Measurements from ENCODE around the gene TBC1D1. TPM values are rescaled to one million over a fixed set of nuclear protein-coding genes. Genes with fewer than 3 reads are reported as not detected.

The TBC1D1 gene
- polyA plus RNA-seq, 1 donor (not counting 4 experiments of a cell fraction or from before 2014, with no cell fraction given) = 32.5 TPM

- Histone ChIP-seq H3K9me3 (ENCODE audit: control insufficient read depth, low read depth, low read length) (no peaks in the 10 kb centered on the region), H3K4me2 (ENCODE audit: control insufficient read depth, extremely low read depth, insufficient read depth, low read depth, low read length) (no peak overlapping the region), H3K27me3 (ENCODE audit: control insufficient read depth, extremely low read depth, insufficient read depth, low read length) (no peaks in the 10 kb centered on the region), H3K36me3 (ENCODE audit: control insufficient read depth in 2 of 2, extremely low read depth in 1 of 2, insufficient read depth in 2 of 2, low read length in 2 of 2) (no peaks in the 10 kb centered on the region), H3K27ac (ENCODE audit: control insufficient read depth, insufficient read depth, low read length) (no peak overlapping the region), H2AFZ (ENCODE audit: control insufficient read depth, low read length) (no peak overlapping the region), H4K20me1 (ENCODE audit: control insufficient read depth, extremely low read depth, insufficient read depth, low read length) (no peaks in the 10 kb centered on the region), H3K9ac (ENCODE audit: control insufficient read depth, extremely low read depth, insufficient read depth, low read length) (no peak overlapping the region), H3K9me1 (ENCODE audit: control insufficient read depth, extremely low read depth, insufficient read depth, low read length) (no peaks in the 10 kb centered on the region), H3K4me3 (ENCODE audit: control insufficient read depth in 2 of 3, extremely low read depth in 1 of 3, insufficient read depth in 2 of 3, low read depth in 1 of 3, low read length in 3 of 3) (no peak overlapping the region), H3K79me2 (ENCODE audit: control insufficient read depth, insufficient read depth, low read length) (no peaks in the 10 kb centered on the region), H3K4me1 (ENCODE audit: control insufficient read depth, extremely low read depth, insufficient read depth, low read length) (peaks cover 31% of the 10 kb centered on the region)
- dilution Hi-C loops (cut with MboI; ENCODE audit: extremely low pct_ligation_motif_present, low sequenced_read_pairs) = no loop called here
- FAIRE-seq = no peak
- DNase-seq (ENCODE audit: low read depth, low spot score) = no peak
- TF ChIP-seq EZH2 (IDR thresholded peaks at IDR 0.05; ENCODE audit: low read length) = no peak
- no peak for TF ChIP-seq CTCF (optimal IDR thresholded peaks at IDR 0.05 in 1 of 3, IDR thresholded peaks at IDR 0.05 in 1 of 3, conservative IDR thresholded peaks at IDR 0.05 in 1 of 3; ENCODE audit: extremely low read depth in 1 of 3, insufficient read depth in 2 of 3, low read length in 3 of 3)
Observed at GRCh38 chr4:38167973-38168372, 277.1 kb downstream of the TBC1D1 start.

DNA sequence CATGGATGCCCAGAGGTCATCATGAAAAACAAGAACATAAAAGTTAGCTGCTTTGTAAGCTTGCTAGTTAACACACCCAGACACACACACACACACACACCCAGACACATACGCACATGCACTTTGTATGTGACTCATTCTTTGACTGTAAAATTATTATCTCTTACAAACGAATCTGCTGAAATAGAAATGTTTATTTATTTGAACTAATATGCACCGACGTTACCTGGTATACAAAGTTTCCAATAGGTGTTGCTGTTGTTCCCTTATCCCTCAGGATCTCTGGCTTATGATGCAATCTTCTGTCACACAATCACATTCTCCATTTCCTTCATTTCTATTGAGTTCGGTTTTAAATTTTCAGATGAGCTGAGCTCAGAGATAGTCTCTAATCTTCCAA lies 278.6 kb downstream of the TBC1D1 start:
- H3K27ac ChIP-seq (ENCODE audit: control insufficient read depth, insufficient read depth, low read length) = peak overlapping the region; percentile 73
- FAIRE-seq (no peak), DNase-seq (ENCODE audit: low read depth, low spot score) (no peak)
- dilution Hi-C loops (cut with MboI; ENCODE audit: extremely low pct_ligation_motif_present, low sequenced_read_pairs) = no loop called here
- H3K4me1 ChIP-seq (ENCODE audit: control insufficient read depth, extremely low read depth, insufficient read depth, low read length) = peaks cover 33% of the 10 kb centered on the region
- H3K79me2 ChIP-seq (ENCODE audit: control insufficient read depth, insufficient read depth, low read length) = no peaks in the 10 kb centered on the region
- no peak for TF ChIP-seq EZH2 (IDR thresholded peaks at IDR 0.05; ENCODE audit: low read length)
- peak in 2 of 3 experiments; percentile 27 to 42 for TF ChIP-seq CTCF (optimal IDR thresholded peaks at IDR 0.05 in 1 of 3, IDR thresholded peaks at IDR 0.05 in 1 of 3, conservative IDR thresholded peaks at IDR 0.05 in 1 of 3; ENCODE audit: extremely low read depth in 1 of 3, insufficient read depth in 2 of 3, low read length in 3 of 3)
- H3K27me3 ChIP-seq (ENCODE audit: control insufficient read depth, extremely low read depth, insufficient read depth, low read length) = no peaks in the 10 kb centered on the region
- no peaks in the 10 kb centered on the region for H3K9me1 ChIP-seq (ENCODE audit: control insufficient read depth, extremely low read depth, insufficient read depth, low read length)
- peak overlapping the region; percentile 6 for H3K9ac ChIP-seq (ENCODE audit: control insufficient read depth, extremely low read depth, insufficient read depth, low read length)
- no peaks in the 10 kb centered on the region for H4K20me1 ChIP-seq (ENCODE audit: control insufficient read depth, extremely low read depth, insufficient read depth, low read length)
- H3K9me3 ChIP-seq (ENCODE audit: control insufficient read depth, low read depth, low read length) = no peaks in the 10 kb centered on the region
- H3K36me3 ChIP-seq (ENCODE audit: control insufficient read depth in 2 of 2, extremely low read depth in 1 of 2, insufficient read depth in 2 of 2, low read length in 2 of 2) = no peaks in the 10 kb centered on the region
- peak overlapping the region; percentile 68 for H2AFZ ChIP-seq (ENCODE audit: control insufficient read depth, low read length)
- H3K4me2 ChIP-seq (ENCODE audit: control insufficient read depth, extremely low read depth, insufficient read depth, low read depth, low read length) = peak overlapping the region; percentile 11
- H3K4me3 ChIP-seq (ENCODE audit: control insufficient read depth in 2 of 3, extremely low read depth in 1 of 3, insufficient read depth in 2 of 3, low read depth in 1 of 3, low read length in 3 of 3) = no peak overlapping the region

Data from keratinocyte (primary cell).